MV-4-11 (cell line): Measurements from ENCODE around the gene TK2.
A peak's percentile ranks its signal among the peaks of the same experiment; 100 is the strongest.
"Not testable (repeated sequence)": the region's sequence is repeated elsewhere in the genome, so short reads cannot be mapped to it uniquely, and the experiment has no call there.

Source experiments
- DNase-seq: peaks from one replicate; lab custom pipeline; 2025; lab: John Stamatoyannopoulos, UW

The TK2 gene

DNA sequence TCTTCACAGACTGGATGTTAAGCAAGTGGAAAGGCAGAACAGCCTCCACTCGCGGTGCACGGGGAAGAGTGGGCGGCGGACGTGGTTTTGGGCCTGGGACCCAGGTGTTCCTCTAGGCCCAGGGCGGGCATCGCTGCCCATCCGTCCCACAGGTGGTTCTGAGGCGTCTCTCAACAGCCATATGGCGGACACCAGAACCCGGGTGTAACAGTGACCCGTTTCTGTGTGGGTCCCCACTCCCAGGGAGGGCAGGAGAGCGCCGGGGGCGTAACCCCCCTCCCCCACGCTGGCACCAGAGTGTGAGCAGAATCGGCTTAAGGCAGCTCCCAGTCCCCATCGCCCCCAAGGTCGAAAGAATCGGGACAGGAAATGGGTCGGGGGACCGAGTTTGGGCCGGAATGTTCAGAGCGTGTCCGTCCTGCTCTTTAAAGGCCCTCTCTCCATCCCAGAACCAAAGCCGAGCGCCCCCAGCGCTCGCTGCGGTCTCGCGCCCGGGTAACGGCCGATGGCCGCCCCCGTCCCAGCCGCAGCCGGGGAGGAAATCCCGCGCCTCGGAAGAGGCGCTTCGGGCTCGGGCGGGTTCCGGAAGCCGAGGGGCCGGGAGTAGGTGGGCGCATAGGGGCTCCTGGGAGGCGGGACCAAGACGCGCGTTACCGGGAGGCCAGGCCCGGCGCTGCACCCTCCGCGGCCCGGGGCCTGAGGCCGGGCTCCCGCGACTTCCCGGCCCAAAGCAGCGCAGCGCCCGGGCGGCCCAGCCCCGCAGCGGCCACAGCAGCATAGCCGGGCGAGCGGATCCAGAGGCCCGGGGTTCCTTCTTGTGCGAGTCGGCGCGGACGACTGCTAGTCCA lies at the start of gene TK2:
TSS of gene TK2 (minus strand) at position 839 of the 848 bp plus-strand sequence. CDS start at position 778, 61 bp downstream.
- peak; percentile 49 for DNase-seq

GRCh38 chr16:66598111-66598510 lies 48.2 kb upstream of the TK2 start:
- DNase-seq, result no peak

- no peak for DNase-seq
Observed at GRCh38 chr16:66596986-66597848, 47.3 kb upstream of the TK2 start.

GRCh38 chr16:66596559-66596958 lies 46.6 kb upstream of the TK2 start:
- not testable (repeated sequence) for DNase-seq

DNA sequence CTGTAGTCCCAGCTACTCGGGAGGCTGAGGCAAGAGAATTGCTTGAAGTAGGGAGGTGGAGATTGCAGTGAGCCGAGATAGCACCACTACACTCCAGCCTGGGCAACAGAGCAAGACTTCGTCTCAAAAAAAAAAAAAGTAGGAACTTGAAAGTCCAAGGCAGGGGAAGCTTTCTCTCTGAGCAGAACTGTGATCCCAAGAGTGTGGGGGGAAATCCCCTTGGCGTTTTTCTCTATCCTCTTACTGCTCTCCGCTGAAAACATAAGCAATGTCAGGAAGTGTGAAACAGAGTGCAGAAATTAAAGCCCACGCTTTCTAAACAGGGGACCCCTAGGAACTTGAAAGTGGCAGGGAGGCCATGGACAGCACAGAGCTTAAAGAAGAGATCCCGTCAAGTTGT lies 44.8 kb upstream of the TK2 start:
- no peak for DNase-seq

DNA sequence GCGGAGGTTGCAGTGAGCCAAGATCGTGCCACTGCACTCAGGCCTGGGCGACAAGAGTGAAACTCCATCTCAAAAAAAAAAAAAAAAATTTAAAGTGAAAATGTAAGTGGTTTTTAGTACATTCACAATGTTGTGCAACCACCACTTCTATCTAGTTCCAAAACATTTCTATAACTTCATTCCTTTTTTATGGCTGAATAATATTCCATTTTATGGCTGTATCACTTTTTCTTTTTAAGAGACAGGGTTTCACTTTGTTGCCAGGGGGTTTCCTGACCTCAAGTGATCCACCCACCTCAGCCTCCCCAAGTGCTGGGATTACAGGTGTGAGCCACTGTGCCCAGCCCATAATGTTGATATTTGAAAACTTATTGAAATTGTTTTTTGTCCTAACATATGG lies 42.9 kb upstream of the TK2 start:
- no peak for DNase-seq

- no peak for DNase-seq
Observed at GRCh38 chr16:66592241-66592640, 42.3 kb upstream of the TK2 start.

- no peak for DNase-seq
Observed at GRCh38 chr16:66591018-66591417, 41.1 kb upstream of the TK2 start.

- DNase-seq, result no peak
Observed at GRCh38 chr16:66590322-66590721, 40.4 kb upstream of the TK2 start.

DNA sequence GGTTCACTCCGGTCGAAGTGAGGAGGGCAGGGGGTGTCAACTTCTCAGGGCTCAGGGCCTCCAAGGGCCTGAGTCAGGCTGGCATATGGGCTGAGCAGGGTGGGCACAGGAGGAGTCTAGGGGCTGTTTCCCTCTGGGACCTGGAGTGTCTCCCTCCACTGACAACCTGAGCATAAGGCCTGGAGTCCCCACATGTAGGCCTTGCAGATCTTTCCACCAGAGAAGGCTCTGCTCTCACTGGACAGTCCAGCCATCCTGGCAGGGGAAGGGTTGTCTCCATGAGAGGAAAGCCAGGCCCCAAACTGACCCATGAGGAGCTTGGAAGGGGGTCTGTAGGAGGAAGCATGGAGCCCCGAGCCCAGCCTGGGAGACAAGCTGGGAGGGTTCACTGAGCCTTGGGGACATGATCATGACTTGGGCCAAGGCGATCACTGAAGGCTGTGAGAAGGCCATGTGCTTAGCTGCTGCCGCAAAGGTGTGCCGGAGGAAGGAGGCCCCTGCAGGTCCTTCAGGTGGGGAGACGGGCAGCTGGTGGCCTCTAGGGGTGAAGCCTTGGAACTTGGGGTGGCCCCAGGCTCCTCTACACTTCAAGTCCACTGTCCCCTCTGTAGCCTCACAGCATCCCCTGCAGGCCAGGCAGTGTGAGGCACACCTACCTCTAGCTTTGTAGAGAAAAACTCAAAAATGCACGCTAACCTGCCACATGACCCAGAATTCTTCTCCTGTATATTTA lies 39.2 kb upstream of the TK2 start:
- peak; percentile 44 for DNase-seq

- DNase-seq, result no peak
Observed at GRCh38 chr16:66587881-66588600, 38.1 kb upstream of the TK2 start.

GRCh38 chr16:66585481-66586239 lies 35.7 kb upstream of the TK2 start:
- DNase-seq, result no peak

GRCh38 chr16:66581246-66581952 lies 31.5 kb upstream of the TK2 start:
- no peak for DNase-seq

- DNase-seq, result no peak
Observed at GRCh38 chr16:66580605-66581209, 30.8 kb upstream of the TK2 start.

GRCh38 chr16:66578651-66579531 lies 29.0 kb upstream of the TK2 start, which contains the start of gene CMTM2:
Gene CMTM2 (plus strand): TSS chr16:66579463. CDS start chr16:66579608, 145 bp downstream.
- no peak for DNase-seq

DNA sequence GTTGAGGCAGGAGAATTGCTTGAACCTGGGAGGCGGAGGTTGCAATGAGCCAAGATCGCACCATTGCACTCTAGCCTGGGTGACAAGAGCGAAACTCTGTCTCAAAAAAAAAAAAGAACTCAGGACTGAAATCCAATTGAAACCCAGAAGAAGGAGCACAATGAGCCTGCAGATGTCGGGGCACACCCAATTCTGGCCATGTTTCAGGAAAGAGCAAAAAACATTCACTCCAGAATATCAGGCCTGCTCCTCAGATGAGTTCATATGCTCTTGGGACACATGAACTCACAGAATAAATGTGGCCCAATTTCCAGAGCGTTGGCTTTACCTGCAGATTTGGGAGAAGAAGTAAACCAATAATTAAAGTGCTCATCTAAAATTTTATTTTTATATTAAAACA lies 26.4 kb upstream of the TK2 start:
- no peak for DNase-seq

DNA sequence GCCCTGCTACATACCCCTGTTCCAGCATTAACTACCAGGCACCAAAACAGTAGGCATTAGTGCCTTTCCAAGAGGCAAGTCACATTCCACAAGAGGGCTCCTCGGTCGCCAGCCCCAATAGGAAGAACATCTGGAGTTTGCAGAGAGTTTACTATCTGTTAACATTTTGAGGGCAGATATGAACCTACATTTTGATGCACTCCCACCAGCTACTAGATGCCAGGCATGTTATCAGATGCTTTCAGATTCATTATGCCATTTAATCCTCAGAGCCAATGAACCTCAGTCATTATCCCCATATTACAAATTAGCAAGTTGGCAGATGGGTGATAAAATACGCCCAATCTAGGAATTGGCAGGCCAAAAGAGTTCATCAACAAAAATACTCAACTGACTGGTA lies 25.1 kb upstream of the TK2 start:
- no peak for DNase-seq

DNA sequence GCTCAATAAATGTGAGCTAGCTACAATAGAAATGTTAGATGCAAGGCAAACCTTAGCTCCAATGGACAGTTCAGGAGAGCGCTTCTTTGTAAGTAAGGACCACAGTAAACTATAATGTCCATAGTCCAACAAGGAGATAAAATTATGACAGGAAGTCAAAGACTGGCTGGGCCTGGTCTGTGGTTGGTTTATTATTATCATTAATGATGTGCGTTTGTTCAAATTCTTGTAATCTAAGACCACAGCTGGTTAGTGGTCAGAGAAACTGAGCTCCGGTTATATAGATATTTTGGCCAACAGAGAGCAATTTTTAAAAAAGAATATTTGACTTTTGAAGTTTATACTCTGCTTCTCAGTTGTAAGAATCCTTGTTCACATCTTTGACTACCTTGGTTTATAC lies 24.6 kb upstream of the TK2 start:
- DNase-seq, result no peak

GRCh38 chr16:66574081-66574480 lies 24.2 kb upstream of the TK2 start:
- DNase-seq, result no peak
